Panc1 (cell line): ENCODE results near the gene AGBL3.

ENCODE experiments used
- POLR2AphosphoS5 ChIP-seq: IDR thresholded peaks from 2 replicates; pipeline ENCODE4 v1.6.1; 2012; ENCODE audit warnings: mild to moderate bottlenecking, low read depth, low read length, moderate library complexity
- REST ChIP-seq, 2 experiments: IDR thresholded peaks; 2 replicates each; pipeline ENCODE4 v1.6.1; 2011 to 2012; ENCODE audit warnings: low read depth in 2 of 2, control low read depth in 1 of 2, low read length in 1 of 2, mild to moderate bottlenecking in 1 of 2, moderate library complexity in 1 of 2; ENCODE audit not compliant: insufficient read depth in 1 of 2
- SIN3A ChIP-seq: IDR thresholded peaks from 2 replicates; pipeline ENCODE4 v1.6.1; 2012; ENCODE audit warnings: low read depth, mild to moderate bottlenecking, low read length, moderate library complexity, borderline replicate concordance; ENCODE audit not compliant: insufficient read depth
- TCF7L2 ChIP-seq: IDR thresholded peaks from 2 replicates; pipeline ENCODE4 v1.6.1; 2011; ENCODE audit warnings: mild to moderate bottlenecking, low read depth, low read length, inconsistent platforms
- TF ChIP-seq, protein P1 (sequence below): fragments of 450-650 bp; IDR thresholded peaks from 2 replicates; pipeline ENCODE4 v1.5.1; 2017; ENCODE audit warnings: mild to moderate bottlenecking

DNA sequence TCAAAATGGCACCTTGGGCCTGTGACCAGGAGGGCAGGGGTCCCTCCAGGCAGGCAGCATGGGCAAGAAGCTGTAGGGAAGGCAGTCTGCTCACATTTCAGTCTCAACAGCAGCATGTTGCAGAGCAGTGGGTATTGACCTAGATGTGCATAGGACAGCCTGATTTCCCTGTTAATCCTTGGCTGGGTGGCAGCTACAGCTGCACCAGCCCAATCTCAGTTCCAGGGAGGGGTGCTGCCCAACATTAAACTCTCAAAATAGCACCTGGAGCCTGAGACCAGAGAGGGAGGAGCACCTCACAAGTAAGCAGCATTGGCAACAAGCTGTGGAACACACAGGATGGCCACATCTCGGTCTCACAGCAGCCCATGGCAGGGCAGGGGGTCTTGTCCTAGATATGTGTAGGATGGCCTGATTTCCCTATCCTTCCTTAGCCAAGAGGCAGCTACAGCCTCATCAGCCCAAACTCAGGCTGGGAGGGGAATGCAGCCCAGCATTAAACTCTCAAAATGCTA, 171.9 kb downstream of the AGBL3 start:
- TF ChIP-seq, protein P1, sequence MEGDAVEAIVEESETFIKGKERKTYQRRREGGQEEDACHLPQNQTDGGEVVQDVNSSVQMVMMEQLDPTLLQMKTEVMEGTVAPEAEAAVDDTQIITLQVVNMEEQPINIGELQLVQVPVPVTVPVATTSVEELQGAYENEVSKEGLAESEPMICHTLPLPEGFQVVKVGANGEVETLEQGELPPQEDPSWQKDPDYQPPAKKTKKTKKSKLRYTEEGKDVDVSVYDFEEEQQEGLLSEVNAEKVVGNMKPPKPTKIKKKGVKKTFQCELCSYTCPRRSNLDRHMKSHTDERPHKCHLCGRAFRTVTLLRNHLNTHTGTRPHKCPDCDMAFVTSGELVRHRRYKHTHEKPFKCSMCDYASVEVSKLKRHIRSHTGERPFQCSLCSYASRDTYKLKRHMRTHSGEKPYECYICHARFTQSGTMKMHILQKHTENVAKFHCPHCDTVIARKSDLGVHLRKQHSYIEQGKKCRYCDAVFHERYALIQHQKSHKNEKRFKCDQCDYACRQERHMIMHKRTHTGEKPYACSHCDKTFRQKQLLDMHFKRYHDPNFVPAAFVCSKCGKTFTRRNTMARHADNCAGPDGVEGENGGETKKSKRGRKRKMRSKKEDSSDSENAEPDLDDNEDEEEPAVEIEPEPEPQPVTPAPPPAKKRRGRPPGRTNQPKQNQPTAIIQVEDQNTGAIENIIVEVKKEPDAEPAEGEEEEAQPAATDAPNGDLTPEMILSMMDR = no peak
- TF ChIP-seq POLR2AphosphoS5 = no peak
- TF ChIP-seq SIN3A = no peak
- no peak for TF ChIP-seq REST (IDR thresholded peaks at IDR 0.05; ENCODE audit: insufficient read depth in 1 of 2, low read depth in 2 of 2, low read length in 1 of 2)
- TF ChIP-seq TCF7L2 = no peak
